ENCODE measurements around the gene FSCN2. TPM values are rescaled to one million over a fixed set of nuclear protein-coding genes. Genes with fewer than 3 reads are reported as not detected.
A peak's percentile ranks its signal among the peaks of the same experiment; 100 is the strongest.

FSCN2 gene
- total and polyA plus RNA-seq, 2 donors from 2014 or later: 0.26 to 3.8 TPM

DNA sequence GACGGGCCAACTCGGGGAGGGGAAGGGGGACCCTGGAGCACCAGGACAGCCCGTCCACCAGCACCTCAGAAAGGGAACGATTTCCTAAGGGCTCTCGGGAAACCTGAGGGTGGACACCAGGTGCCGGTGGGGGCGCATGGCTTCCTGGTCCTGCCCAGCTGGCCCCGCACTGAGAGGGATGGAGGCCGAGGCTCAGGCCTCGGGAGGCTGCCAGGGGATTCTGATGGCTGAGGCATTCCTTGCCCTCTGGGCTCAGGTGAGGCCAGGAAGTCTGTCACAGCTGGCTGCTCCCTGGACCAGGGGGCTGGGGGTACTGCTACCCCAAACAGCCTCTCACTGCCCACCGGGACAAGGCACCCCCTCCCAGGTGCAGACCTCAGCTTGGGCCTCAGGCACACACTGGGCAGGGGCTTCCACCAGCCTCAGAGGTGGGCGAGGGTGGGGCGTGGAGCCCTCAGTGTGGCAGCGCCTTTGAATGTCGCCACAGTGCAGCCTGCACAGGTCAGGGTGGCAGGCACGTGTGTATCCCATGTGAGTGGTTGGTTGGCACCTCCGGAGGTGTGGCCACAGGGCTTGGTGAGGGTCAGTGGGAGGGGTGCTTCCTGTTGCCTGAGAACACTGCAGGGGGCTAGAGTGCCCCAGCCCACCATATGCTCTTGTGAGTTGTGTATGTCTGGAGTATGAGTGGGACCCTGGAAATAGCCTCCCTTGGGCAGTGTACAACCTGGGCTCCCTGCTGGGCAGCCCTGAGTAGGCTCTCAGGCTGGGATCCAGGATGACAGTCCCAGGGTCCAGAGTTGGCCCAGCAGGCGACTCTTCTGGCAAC lies 3.9 kb upstream of the FSCN2 start:
- H3K9ac ChIP-seq (ENCODE audit: low read length in 3 of 3): no peak overlapping the region
- H3K36me3 ChIP-seq (ENCODE audit: control insufficient read depth in 2 of 3, insufficient read depth in 3 of 3, low read length in 3 of 3): no peaks in the 10 kb centered on the region
- H3K4me1 ChIP-seq (ENCODE audit: control insufficient read depth in 2 of 3, insufficient read depth in 2 of 3, low read depth in 1 of 3, low read length in 3 of 3): peaks cover 0 to 24% (median 2%) of the 10 kb centered on the region in 3 donors
- H3K4me3 ChIP-seq (ENCODE audit: low read length in 3 of 3): no peak overlapping the region
- TF ChIP-seq, protein P1, sequence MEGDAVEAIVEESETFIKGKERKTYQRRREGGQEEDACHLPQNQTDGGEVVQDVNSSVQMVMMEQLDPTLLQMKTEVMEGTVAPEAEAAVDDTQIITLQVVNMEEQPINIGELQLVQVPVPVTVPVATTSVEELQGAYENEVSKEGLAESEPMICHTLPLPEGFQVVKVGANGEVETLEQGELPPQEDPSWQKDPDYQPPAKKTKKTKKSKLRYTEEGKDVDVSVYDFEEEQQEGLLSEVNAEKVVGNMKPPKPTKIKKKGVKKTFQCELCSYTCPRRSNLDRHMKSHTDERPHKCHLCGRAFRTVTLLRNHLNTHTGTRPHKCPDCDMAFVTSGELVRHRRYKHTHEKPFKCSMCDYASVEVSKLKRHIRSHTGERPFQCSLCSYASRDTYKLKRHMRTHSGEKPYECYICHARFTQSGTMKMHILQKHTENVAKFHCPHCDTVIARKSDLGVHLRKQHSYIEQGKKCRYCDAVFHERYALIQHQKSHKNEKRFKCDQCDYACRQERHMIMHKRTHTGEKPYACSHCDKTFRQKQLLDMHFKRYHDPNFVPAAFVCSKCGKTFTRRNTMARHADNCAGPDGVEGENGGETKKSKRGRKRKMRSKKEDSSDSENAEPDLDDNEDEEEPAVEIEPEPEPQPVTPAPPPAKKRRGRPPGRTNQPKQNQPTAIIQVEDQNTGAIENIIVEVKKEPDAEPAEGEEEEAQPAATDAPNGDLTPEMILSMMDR (IDR thresholded peaks at IDR 0.05; ENCODE audit: borderline replicate concordance, extremely low read depth, insufficient read depth): no peak
- FAIRE-seq (no peak), DNase-seq (peak in 2 of 5 donors; percentile 67 to 73)
- intact Hi-C loops (cut with DNase I): no loop called here
- no peak overlapping the region for H3K27ac ChIP-seq (ENCODE audit: low read depth in 2 of 2, low read length in 2 of 2)
- no peaks in the 10 kb centered on the region for H3K9me3 ChIP-seq (ENCODE audit: control insufficient read depth in 2 of 3, insufficient read depth in 1 of 3, low read length in 3 of 3)
- H3K27me3 ChIP-seq (ENCODE audit: control insufficient read depth, insufficient read depth, low read length): no peaks in the 10 kb centered on the region

DNA sequence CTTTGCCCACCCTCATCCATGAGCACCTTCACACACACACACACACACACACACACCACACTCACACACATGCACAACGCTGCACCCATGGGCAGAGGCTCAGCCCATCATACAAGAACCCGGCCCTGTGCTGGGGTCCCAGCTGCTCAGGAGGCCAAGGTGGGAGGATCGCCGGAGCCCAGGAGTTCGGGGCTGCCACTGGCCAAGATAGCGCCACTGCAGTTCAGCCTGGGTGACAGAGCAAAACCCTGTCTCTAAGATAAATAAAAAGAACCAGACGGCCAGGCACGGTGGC lies 3.4 kb upstream of the FSCN2 start:
- DNase-seq (no peak), FAIRE-seq (no peak)
- no peak overlapping the region for H3K4me3 ChIP-seq (ENCODE audit: low read length in 3 of 3)
- intact Hi-C loops (cut with DNase I): no loop called here
- no peaks in the 10 kb centered on the region for H3K36me3 ChIP-seq (ENCODE audit: control insufficient read depth in 2 of 3, insufficient read depth in 3 of 3, low read length in 3 of 3)
- TF ChIP-seq, protein P1 (IDR thresholded peaks at IDR 0.05; ENCODE audit: borderline replicate concordance, extremely low read depth, insufficient read depth): no peak
- no peak overlapping the region for H3K27ac ChIP-seq (ENCODE audit: low read depth in 2 of 2, low read length in 2 of 2)
- H3K27me3 ChIP-seq (ENCODE audit: control insufficient read depth, insufficient read depth, low read length): no peaks in the 10 kb centered on the region
- no peaks in the 10 kb centered on the region for H3K9me3 ChIP-seq (ENCODE audit: control insufficient read depth in 2 of 3, insufficient read depth in 1 of 3, low read length in 3 of 3)
- peaks cover 0 to 19% (median 2%) of the 10 kb centered on the region in 3 donors for H3K4me1 ChIP-seq (ENCODE audit: control insufficient read depth in 2 of 3, insufficient read depth in 2 of 3, low read depth in 1 of 3, low read length in 3 of 3)
- H3K9ac ChIP-seq (ENCODE audit: low read length in 3 of 3): no peak overlapping the region

DNA sequence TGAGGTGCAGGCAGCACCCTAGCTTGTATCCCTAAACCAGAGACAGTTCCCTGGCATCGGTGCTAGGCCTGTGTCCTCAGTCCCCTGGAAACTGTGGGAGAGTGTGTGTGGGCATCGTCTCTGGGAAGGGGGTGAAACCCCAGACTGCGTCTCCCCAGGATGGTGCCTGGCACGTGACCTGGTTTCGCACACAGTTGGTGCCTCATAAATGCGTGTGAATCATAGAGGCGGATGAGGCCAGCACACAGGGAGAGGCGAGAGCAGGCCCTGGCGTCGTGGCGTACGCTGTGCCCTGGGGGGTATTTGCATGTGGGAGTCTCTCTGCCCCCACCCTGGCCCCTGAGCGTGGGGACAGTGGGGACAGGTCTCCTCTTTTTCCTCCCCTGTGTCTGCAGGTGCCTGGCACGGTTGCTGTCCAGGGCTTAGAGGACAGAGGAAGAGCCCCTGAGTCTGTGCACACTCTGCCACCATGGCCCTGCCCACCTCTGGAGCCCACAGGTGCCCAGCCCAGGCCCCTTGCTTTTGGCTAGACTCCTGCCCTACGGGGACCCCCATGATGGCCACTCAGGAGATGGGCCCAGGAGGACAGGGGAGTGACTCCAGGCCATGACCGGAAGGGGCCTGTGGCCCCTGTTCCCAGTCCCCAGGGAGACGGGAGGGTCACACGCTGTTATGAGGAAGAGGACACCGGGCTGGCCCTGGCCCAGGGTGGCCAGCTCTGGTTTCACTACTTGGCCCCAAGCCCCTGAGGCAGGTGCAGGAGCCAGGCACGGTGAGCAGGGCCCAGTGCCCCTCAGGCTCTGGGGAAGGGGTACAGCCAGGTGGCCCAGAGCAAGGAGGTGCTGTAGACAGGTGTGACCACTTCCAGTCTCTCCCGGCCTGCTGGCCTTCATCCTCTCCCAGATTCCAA lies 1.3 kb upstream of the FSCN2 start:
- intact Hi-C loops (cut with DNase I): no loop called here
- H3K9ac ChIP-seq (ENCODE audit: low read length in 3 of 3): no peak overlapping the region
- no peak overlapping the region for H3K4me3 ChIP-seq (ENCODE audit: low read length in 3 of 3)
- DNase-seq: peak in 1 of 5 donors; percentile 71
- TF ChIP-seq, protein P1 (IDR thresholded peaks at IDR 0.05; ENCODE audit: borderline replicate concordance, extremely low read depth, insufficient read depth): no peak
- no peaks in the 10 kb centered on the region for H3K27me3 ChIP-seq (ENCODE audit: control insufficient read depth, insufficient read depth, low read length)
- H3K36me3 ChIP-seq (ENCODE audit: control insufficient read depth in 2 of 3, insufficient read depth in 3 of 3, low read length in 3 of 3): no peaks in the 10 kb centered on the region
- no peak for FAIRE-seq
- no peak overlapping the region for H3K27ac ChIP-seq (ENCODE audit: low read depth in 2 of 2, low read length in 2 of 2)
- peaks cover 0 to 15% (median 0%) of the 10 kb centered on the region in 3 donors for H3K4me1 ChIP-seq (ENCODE audit: control insufficient read depth in 2 of 3, insufficient read depth in 2 of 3, low read depth in 1 of 3, low read length in 3 of 3)
- no peaks in the 10 kb centered on the region for H3K9me3 ChIP-seq (ENCODE audit: control insufficient read depth in 2 of 3, insufficient read depth in 1 of 3, low read length in 3 of 3)

Data from kidney (tissue), 14 donors.